Hematopoietic multipotent progenitor cell treated with erythropoietin and hydrocortisone succinate and interleukin-3 and kit ligand, for 6 days (in vitro differentiated cells): ENCODE data around the gene RNF220.
A peak's percentile ranks its signal among the peaks of the same experiment; 100 is the strongest.
"Not testable (repeated sequence)": the region's sequence is repeated elsewhere in the genome, so short reads cannot be mapped to it uniquely, and the experiment has no call there.

Source experiments
- DNase-seq: peaks from one replicate; pipeline ENCODE4 v3.0.0-alpha.2; 2015

RNF220 gene

GRCh38 chr1:44661781-44662682 lies 257.0 kb downstream of the RNF220 start:
- DNase-seq = no peak

- DNase-seq = no peak
Measured at GRCh38 chr1:44662683-44663030, 257.6 kb downstream of the RNF220 start.

GRCh38 chr1:44663417-44663816 lies 258.4 kb downstream of the RNF220 start:
- DNase-seq = no peak

GRCh38 chr1:44664730-44665370 lies 259.8 kb downstream of the RNF220 start:
- no peak for DNase-seq

GRCh38 chr1:44666719-44667118 lies 261.7 kb downstream of the RNF220 start:
- not testable (repeated sequence) for DNase-seq

- DNase-seq = no peak
Measured at GRCh38 chr1:44670751-44671640, 265.9 kb downstream of the RNF220 start.

- DNase-seq = peak; percentile 87
Measured at GRCh38 chr1:44672254-44672955, 267.4 kb downstream of the RNF220 start.

GRCh38 chr1:44672961-44673674 lies 268.1 kb downstream of the RNF220 start:
- DNase-seq = no peak

GRCh38 chr1:44673675-44674112 lies 268.6 kb downstream of the RNF220 start:
- DNase-seq = no peak

GRCh38 chr1:44674113-44675000 lies 269.3 kb downstream of the RNF220 start, which contains the start of the genes ARMH1 and TMEM53:
Gene ARMH1, plus strand, starts transcription at chr1:44674714. Its CDS starts 14,984 bp downstream, at chr1:44689698.
Gene TMEM53, minus strand, starts transcription at chr1:44674481. Its CDS starts 90 bp downstream, at chr1:44674391.
- DNase-seq = peak; percentile 100

GRCh38 chr1:44675186-44675585 lies 270.1 kb downstream of the RNF220 start:
- DNase-seq = no peak

GRCh38 chr1:44676484-44677200 lies 271.6 kb downstream of the RNF220 start:
- DNase-seq = no peak

GRCh38 chr1:44677201-44677766 lies 272.2 kb downstream of the RNF220 start:
- peak; percentile 78 for DNase-seq

GRCh38 chr1:44678120-44678519 lies 273.1 kb downstream of the RNF220 start:
- no peak for DNase-seq

- no peak for DNase-seq
Measured at GRCh38 chr1:44678626-44679025, 273.6 kb downstream of the RNF220 start.

GRCh38 chr1:44679468-44679867 lies 274.4 kb downstream of the RNF220 start:
- no peak for DNase-seq

- no peak for DNase-seq
Measured at GRCh38 chr1:44681905-44682882, 277.1 kb downstream of the RNF220 start.

- DNase-seq = no peak
Measured at GRCh38 chr1:44682883-44683265, 277.8 kb downstream of the RNF220 start.
